HG03354 (cell line): ENCODE measurements around the gene SLC40A1.
A peak's percentile ranks its signal among the peaks of the same experiment; 100 is the strongest.

Source experiments
- ATAC-seq: cut with Tn5 transposase; IDR thresholded peaks from one replicate; pipeline ENCODE4 v1.9.1; 2021; ENCODE audit warnings: mild to moderate bottlenecking; ENCODE audit not compliant: unreplicated experiment, poor library complexity, severe bottlenecking

SLC40A1 gene

GRCh38 chr2:189580658-189581353, at the start of gene SLC40A1:
TSS of gene SLC40A1 (minus strand) at chr2:189580786. CDS start at chr2:189580460, 326 bp downstream.
- ATAC-seq: peak; percentile 64

- no peak for ATAC-seq
These were observed 49.2 kb upstream of the SLC40A1 start for GRCh38 chr2:189629531-189630453.

GRCh38 chr2:189628817-189629530, 48.4 kb upstream of the SLC40A1 start:
- no peak for ATAC-seq

GRCh38 chr2:189627789-189628188, 47.2 kb upstream of the SLC40A1 start:
- ATAC-seq: no peak

- no peak for ATAC-seq
These were observed 45.0 kb upstream of the SLC40A1 start for GRCh38 chr2:189625636-189626035.

GRCh38 chr2:189624648-189625355, 44.2 kb upstream of the SLC40A1 start:
- ATAC-seq: no peak

GRCh38 chr2:189623049-189623448, 42.5 kb upstream of the SLC40A1 start:
- no peak for ATAC-seq

- no peak for ATAC-seq
These were observed 41.2 kb upstream of the SLC40A1 start for GRCh38 chr2:189621781-189622180.

GRCh38 chr2:189618197-189618596, 37.6 kb upstream of the SLC40A1 start:
- no peak for ATAC-seq

- ATAC-seq: no peak
These were observed 34.0 kb upstream of the SLC40A1 start for GRCh38 chr2:189614585-189614984.

GRCh38 chr2:189613650-189614420, 33.2 kb upstream of the SLC40A1 start:
- no peak for ATAC-seq

GRCh38 chr2:189613077-189613636, 32.6 kb upstream of the SLC40A1 start:
- ATAC-seq: no peak

- no peak for ATAC-seq
These were observed 30.1 kb upstream of the SLC40A1 start for GRCh38 chr2:189610700-189611099.

- ATAC-seq: no peak
These were observed 29.3 kb upstream of the SLC40A1 start for GRCh38 chr2:189609853-189610252.

GRCh38 chr2:189609423-189609816, 28.8 kb upstream of the SLC40A1 start:
- ATAC-seq: no peak

GRCh38 chr2:189608795-189609422, 28.3 kb upstream of the SLC40A1 start:
- ATAC-seq: no peak

- no peak for ATAC-seq
These were observed 27.6 kb upstream of the SLC40A1 start for GRCh38 chr2:189608170-189608569.

GRCh38 chr2:189602233-189602632, 21.6 kb upstream of the SLC40A1 start:
- ATAC-seq: no peak
